K562 (cell line): ENCODE data around the gene DNER.

Experiments
- CTCF ChIP-seq, 3 experiments: IDR thresholded peaks in 2 of 3; conservative IDR thresholded peaks in 1 of 3; 2 replicates each; pipeline ENCODE4 v1.5.1; 2011 to 2012; ENCODE audit warnings: low read length in 3 of 3, mild to moderate bottlenecking in 3 of 3, control low read depth in 2 of 3, improper control_type of control experiment in 1 of 3, inconsistent platforms in 1 of 3, low read depth in 1 of 3, mixed read lengths in 1 of 3, moderate library complexity in 1 of 3; ENCODE audit not compliant: insufficient read depth in 2 of 3
- ELF2 ChIP-seq: fragments of 250-450 bp; sonication (Bioruptor Pico); IDR thresholded peaks from 2 replicates; pipeline ENCODE4 v1.5.0; 2021; ENCODE audit warnings: mild to moderate bottlenecking
- NR2C2 ChIP-seq, 2 experiments: fragments of 200-800 bp in 1 of 2; sonication (Bioruptor generic) in 1 of 2; sonication (generic) in 1 of 2; formaldehyde crosslinking in 1 of 2; IDR thresholded peaks; 2 replicates each; pipeline versions ENCODE4 v1.6.1 to v1.8.0; 2016 to 2022; ENCODE audit warnings: mild to moderate bottlenecking in 1 of 2, missing compliant biosample characterization in 1 of 2, missing genetic modification characterization in 1 of 2, missing genetic modification reagents in 1 of 2
- POLR2AphosphoS5 ChIP-seq: IDR thresholded peaks from 2 replicates; pipeline ENCODE4 v1.6.1; 2011; ENCODE audit warnings: mild to moderate bottlenecking, low read depth, low read length, moderate library complexity; ENCODE audit not compliant: control insufficient read depth, insufficient read depth
- PRDM10 ChIP-seq: fragments of 450-650 bp; IDR thresholded peaks from 2 replicates; pipeline ENCODE4 v1.6.1; 2018; ENCODE audit not compliant: partially characterized antibody
- XRCC3 ChIP-seq: fragments of 450-650 bp; IDR thresholded peaks from 2 replicates; pipeline ENCODE4 v1.6.1; 2017; ENCODE audit warnings: mild to moderate bottlenecking, moderate library complexity

- TF ChIP-seq PRDM10 (no peak), ELF2 (CRISPR knock-in tag) (no peak), XRCC3 (no peak), NR2C2 (CRISPR knock-in tag; IDR thresholded peaks at IDR 0.05) (no peak), NR2C2 (tag; IDR thresholded peaks at IDR 0.05) (no peak), CTCF (IDR thresholded peaks at IDR 0.05 in 2 of 3, conservative IDR thresholded peaks at IDR 0.05 in 1 of 3; ENCODE audit: insufficient read depth in 2 of 3, low read depth in 1 of 3, low read length in 3 of 3) (no peak), POLR2AphosphoS5 (no peak)
Observed at GRCh38 chr2:229610333-229610732, 104.0 kb downstream of the DNER start.
